ENCODE data around the gene ARL14. TPM values are rescaled to one million over a fixed set of nuclear protein-coding genes. Genes with fewer than 3 reads are reported as not detected.
"Not testable (repeated sequence)": the region's sequence is repeated elsewhere in the genome, so short reads cannot be mapped to it uniquely, and the experiment has no call there.

Gene ARL14
- total RNA-seq, 1 experiment from 2014 or later = 104 TPM

DNA sequence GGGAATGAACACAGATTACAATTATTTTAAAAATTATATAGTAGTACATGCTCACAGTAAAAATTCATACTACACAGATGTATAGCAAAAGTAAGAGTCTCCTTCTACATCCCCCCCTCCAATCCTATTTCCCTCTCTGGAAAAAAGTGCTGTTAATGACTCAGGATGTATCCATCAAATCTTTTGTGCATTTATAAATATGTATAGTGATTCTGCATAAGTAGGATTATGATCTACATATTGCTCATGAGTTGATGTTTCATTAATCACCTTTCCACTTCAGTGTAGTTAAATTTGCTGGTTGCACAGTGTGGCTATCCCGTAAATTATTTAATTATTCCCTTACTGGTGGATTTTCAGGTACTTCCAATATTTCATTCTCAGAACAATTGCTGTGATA is 25.3 kb downstream of the ARL14 start:
- no TSS peak for BruUV-seq (replicated peaks)
- Mint-ChIP-seq H3K4me3 (ENCODE audit: low read depth, unreplicated experiment) (no peak overlapping the region), H3K4me1 (ENCODE audit: low read depth, unreplicated experiment) (no peaks in the 10 kb centered on the region), H3K9me3 (ENCODE audit: low read depth, unreplicated experiment) (no peaks in the 10 kb centered on the region), H3K27ac (ENCODE audit: unreplicated experiment) (no peak overlapping the region), H3K27me3 (ENCODE audit: unreplicated experiment) (no peaks in the 10 kb centered on the region), H3K36me3 (ENCODE audit: insufficient read depth, unreplicated experiment) (no peaks in the 10 kb centered on the region)
- CTCF ChIA-PET = interaction anchor here (1.2 kb wide), 1 partner anchor 14 kb away, joined by 3 read pairs; no protein-coding TSS in a partner anchor
- DNase-seq = no peak
- no peak for TF ChIP-seq CTCF (IDR thresholded peaks at IDR 0.05; ENCODE audit: unreplicated experiment)
- intact Hi-C loops (cut with micrococcal nuclease; ENCODE audit: unreplicated experiment) = no loop called here

GRCh38 chr3:160703974-160704373 is 27.0 kb downstream of the ARL14 start:
- no peaks in the 10 kb centered on the region for H3K9me3 Mint-ChIP-seq (ENCODE audit: low read depth, unreplicated experiment)
- no peaks in the 10 kb centered on the region for H3K27me3 Mint-ChIP-seq (ENCODE audit: unreplicated experiment)
- H3K27ac Mint-ChIP-seq (ENCODE audit: unreplicated experiment) = no peak overlapping the region
- DNase-seq = no peak
- intact Hi-C loops (cut with micrococcal nuclease; ENCODE audit: unreplicated experiment) = no loop called here
- no peak for TF ChIP-seq CTCF (IDR thresholded peaks at IDR 0.05; ENCODE audit: unreplicated experiment)
- BruUV-seq (replicated peaks) = no TSS peak
- H3K4me1 Mint-ChIP-seq (ENCODE audit: low read depth, unreplicated experiment) = no peaks in the 10 kb centered on the region
- no peaks in the 10 kb centered on the region for H3K36me3 Mint-ChIP-seq (ENCODE audit: insufficient read depth, unreplicated experiment)
- CTCF ChIA-PET = interaction anchor here (1.8 kb wide), 1 partner anchor 238 kb away, joined by 4 read pairs; no protein-coding TSS in a partner anchor
- no peak overlapping the region for H3K4me3 Mint-ChIP-seq (ENCODE audit: low read depth, unreplicated experiment)

DNA sequence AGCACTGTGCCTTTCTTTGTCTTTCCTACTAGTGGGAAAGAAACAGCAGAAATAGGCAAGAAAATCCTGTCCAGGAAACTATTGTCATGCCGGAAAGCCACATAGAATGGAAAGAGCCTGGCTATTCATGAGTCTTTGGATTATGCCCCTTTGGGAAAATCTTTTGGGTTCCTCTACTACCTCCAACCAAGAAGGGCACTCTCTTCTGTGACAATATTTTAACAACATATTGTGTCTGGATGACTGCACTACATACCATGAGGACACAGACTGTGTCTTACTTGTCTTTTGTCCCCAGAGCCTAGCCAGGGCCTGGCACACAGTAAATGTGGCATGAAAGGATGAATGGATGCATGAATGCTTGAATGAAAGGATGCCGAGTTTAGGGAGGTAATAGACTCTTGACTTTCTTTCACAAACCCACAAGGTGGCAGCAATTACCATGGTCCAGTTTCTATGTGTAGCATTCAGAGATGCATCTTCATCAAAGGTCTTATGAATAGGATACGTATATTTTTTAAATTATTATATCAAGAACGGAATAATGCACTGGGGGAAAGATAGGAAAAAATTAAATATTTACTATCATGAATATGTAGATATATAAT is 30.3 kb downstream of the ARL14 start:
- Mint-ChIP-seq H3K4me3 (ENCODE audit: low read depth, unreplicated experiment) (no peak overlapping the region), H3K27me3 (ENCODE audit: unreplicated experiment) (no peaks in the 10 kb centered on the region), H3K4me1 (ENCODE audit: low read depth, unreplicated experiment) (no peaks in the 10 kb centered on the region), H3K9me3 (ENCODE audit: low read depth, unreplicated experiment) (no peaks in the 10 kb centered on the region), H3K27ac (ENCODE audit: unreplicated experiment) (no peak overlapping the region), H3K36me3 (ENCODE audit: insufficient read depth, unreplicated experiment) (no peaks in the 10 kb centered on the region)
- peak; percentile 62 for TF ChIP-seq CTCF (IDR thresholded peaks at IDR 0.05; ENCODE audit: unreplicated experiment)
- peak; percentile 58 for DNase-seq
- intact Hi-C loops (cut with micrococcal nuclease; ENCODE audit: unreplicated experiment) = loop anchor here (1.0 to 5.0 kb wide), 3 partner anchors 220 to 715 kb away; no protein-coding TSS in a partner anchor
- no TSS peak for BruUV-seq (replicated peaks)
- CTCF ChIA-PET = interaction anchor here (0.6 kb wide), 1 partner anchor 643 kb away, joined by 3 read pairs; no protein-coding TSS in a partner anchor

DNA sequence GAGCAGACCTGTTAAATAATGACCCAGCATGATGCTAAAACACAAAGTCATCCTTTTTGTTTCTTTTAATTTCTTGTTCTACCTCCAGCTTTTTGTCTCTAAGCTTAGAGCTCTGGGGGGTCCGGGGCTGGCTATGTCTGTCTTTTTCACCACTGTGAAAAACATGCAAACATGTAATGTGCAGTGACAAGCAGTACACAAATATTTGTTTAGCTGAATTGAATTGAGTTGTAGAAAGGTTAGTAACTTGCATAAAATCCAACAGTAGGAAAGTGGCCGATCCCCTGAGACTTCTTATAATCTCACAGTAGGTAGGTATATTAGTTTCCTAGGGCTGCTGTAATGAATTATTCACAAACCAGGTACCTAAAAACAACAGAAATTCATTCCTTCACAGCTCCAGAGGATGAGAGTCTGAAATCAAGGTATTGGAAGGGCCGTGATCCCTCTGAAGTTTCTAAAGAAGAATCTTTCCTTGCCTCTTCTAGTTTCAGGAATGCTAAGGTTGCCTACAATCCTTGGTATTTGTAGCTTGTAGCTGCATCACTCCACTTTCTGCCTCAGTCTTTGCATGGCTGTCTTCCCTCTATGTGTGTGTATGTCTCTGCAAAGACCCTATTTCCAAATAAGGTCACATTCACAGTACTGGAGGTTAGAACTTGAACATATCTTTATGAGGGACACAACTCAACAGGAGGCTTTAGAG is 32.7 kb downstream of the ARL14 start:
- intact Hi-C loops (cut with micrococcal nuclease; ENCODE audit: unreplicated experiment) = loop anchor here (5.0 kb wide), 2 partner anchors 218 to 713 kb away; no protein-coding TSS in a partner anchor
- CTCF ChIA-PET = interaction anchor here (1.5 kb wide), 1 partner anchor 511 kb away, joined by 3 read pairs; the partner anchor contains the start of gene NMD3
- H3K9me3 Mint-ChIP-seq (ENCODE audit: low read depth, unreplicated experiment) = no peaks in the 10 kb centered on the region
- H3K27me3 Mint-ChIP-seq (ENCODE audit: unreplicated experiment) = no peaks in the 10 kb centered on the region
- no TSS peak for BruUV-seq (replicated peaks)
- TF ChIP-seq CTCF (IDR thresholded peaks at IDR 0.05; ENCODE audit: unreplicated experiment) = no peak
- H3K4me1 Mint-ChIP-seq (ENCODE audit: low read depth, unreplicated experiment) = no peaks in the 10 kb centered on the region
- no peaks in the 10 kb centered on the region for H3K36me3 Mint-ChIP-seq (ENCODE audit: insufficient read depth, unreplicated experiment)
- no peak for DNase-seq
- H3K27ac Mint-ChIP-seq (ENCODE audit: unreplicated experiment) = no peak overlapping the region
- no peak overlapping the region for H3K4me3 Mint-ChIP-seq (ENCODE audit: low read depth, unreplicated experiment)

DNA sequence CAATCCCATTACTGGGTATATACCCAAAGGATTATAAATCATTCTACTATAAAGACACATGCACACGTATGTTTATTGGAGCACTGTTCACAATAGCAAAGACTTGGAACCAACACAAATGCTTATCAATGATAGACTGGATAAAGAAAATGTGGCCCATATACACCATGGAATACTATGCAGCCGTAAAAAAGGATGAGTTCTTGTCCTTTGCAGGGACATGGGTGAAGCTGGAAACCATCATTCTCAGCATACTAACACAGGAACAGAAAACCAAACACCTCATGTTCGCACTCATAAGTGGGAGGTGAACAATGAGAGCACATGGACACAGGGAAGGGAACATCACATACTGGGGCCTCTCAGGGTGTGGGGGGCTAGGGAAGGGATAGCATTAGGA is 36.2 kb downstream of the ARL14 start:
- intact Hi-C loops (cut with micrococcal nuclease; ENCODE audit: unreplicated experiment); H3K4me1 Mint-ChIP-seq (ENCODE audit: low read depth, unreplicated experiment); BruUV-seq (replicated peaks); H3K4me3 Mint-ChIP-seq (ENCODE audit: low read depth, unreplicated experiment); H3K9me3 Mint-ChIP-seq (ENCODE audit: low read depth, unreplicated experiment); DNase-seq; H3K36me3 Mint-ChIP-seq (ENCODE audit: insufficient read depth, unreplicated experiment); H3K27ac Mint-ChIP-seq (ENCODE audit: unreplicated experiment); H3K27me3 Mint-ChIP-seq (ENCODE audit: unreplicated experiment); CTCF ChIA-PET: not testable (repeated sequence)
